ENCODE data around the gene WDR70. TPM values are rescaled to one million over a fixed set of nuclear protein-coding genes. Genes with fewer than 3 reads are reported as not detected.
"Not testable (repeated sequence)": the region's sequence is repeated elsewhere in the genome, so short reads cannot be mapped to it uniquely, and the experiment has no call there.

The WDR70 gene
- total RNA-seq, 1 experiment from 2014 or later = 35.6 TPM

GRCh38 chr5:37777432-37778130, 398.5 kb downstream of the WDR70 start:
- Histone ChIP-seq H3K79me2 (ENCODE audit: low read length) (no peaks in the 10 kb centered on the region), H2AFZ (ENCODE audit: low read length) (no peak overlapping the region)

GRCh38 chr5:37781409-37781808, 402.3 kb downstream of the WDR70 start:
- H3K79me2 ChIP-seq (ENCODE audit: low read length); H3K4me1 ChIP-seq (ENCODE audit: low read length); H3K27me3 ChIP-seq (ENCODE audit: low read length); H3K27ac ChIP-seq (ENCODE audit: low read length); H3K9me2 ChIP-seq (replicated peaks; ENCODE audit: insufficient read depth, low read length); H4K20me1 ChIP-seq (ENCODE audit: insufficient read depth, low read depth, low read length); H3K4me2 ChIP-seq (ENCODE audit: low read depth, low read length, poor library complexity, severe bottlenecking); H3K4me3 ChIP-seq (ENCODE audit: low read length); H3K9me3 ChIP-seq (ENCODE audit: low read length); H3K36me3 ChIP-seq (ENCODE audit: insufficient read depth, low read length); H2AFZ ChIP-seq (ENCODE audit: low read length); DNase-seq; H3K9ac ChIP-seq (ENCODE audit: low read length): not testable (repeated sequence)

More at GRCh38 chr5:37777432-37778130, 398.5 kb downstream of the WDR70 start:
- Histone ChIP-seq H3K4me2 (ENCODE audit: low read depth, low read length, poor library complexity, severe bottlenecking) (no peak overlapping the region), H3K27me3 (ENCODE audit: low read length) (no peaks in the 10 kb centered on the region), H4K20me1 (ENCODE audit: insufficient read depth, low read depth, low read length) (no peaks in the 10 kb centered on the region), H3K9ac (ENCODE audit: low read length) (no peak overlapping the region), H3K4me1 (ENCODE audit: low read length) (no peaks in the 10 kb centered on the region), H3K4me3 (ENCODE audit: low read length) (no peak overlapping the region), H3K9me2 (replicated peaks; ENCODE audit: insufficient read depth, low read length) (no peaks in the 10 kb centered on the region), H3K36me3 (ENCODE audit: insufficient read depth, low read length) (no peaks in the 10 kb centered on the region), H3K27ac (ENCODE audit: low read length) (no peak overlapping the region), H3K9me3 (ENCODE audit: low read length) (peaks cover 8% of the 10 kb centered on the region)
- DNase-seq = no peak

GRCh38 chr5:37786416-37786815, 407.3 kb downstream of the WDR70 start:
- Histone ChIP-seq H3K9me2 (replicated peaks; ENCODE audit: insufficient read depth, low read length) (no peaks in the 10 kb centered on the region), H2AFZ (ENCODE audit: low read length) (no peak overlapping the region), H3K4me2 (ENCODE audit: low read depth, low read length, poor library complexity, severe bottlenecking) (no peak overlapping the region), H3K9ac (ENCODE audit: low read length) (no peak overlapping the region), H3K27ac (ENCODE audit: low read length) (no peak overlapping the region), H3K4me3 (ENCODE audit: low read length) (no peak overlapping the region), H4K20me1 (ENCODE audit: insufficient read depth, low read depth, low read length) (no peaks in the 10 kb centered on the region), H3K4me1 (ENCODE audit: low read length) (peaks cover 4% of the 10 kb centered on the region), H3K27me3 (ENCODE audit: low read length) (no peaks in the 10 kb centered on the region), H3K79me2 (ENCODE audit: low read length) (no peaks in the 10 kb centered on the region), H3K36me3 (ENCODE audit: insufficient read depth, low read length) (no peaks in the 10 kb centered on the region), H3K9me3 (ENCODE audit: low read length) (no peaks in the 10 kb centered on the region)
- no peak for DNase-seq

GRCh38 chr5:37786862-37787519, 407.9 kb downstream of the WDR70 start:
- no peaks in the 10 kb centered on the region for H3K36me3 ChIP-seq (ENCODE audit: insufficient read depth, low read length)
- no peak overlapping the region for H3K9ac ChIP-seq (ENCODE audit: low read length)
- no peaks in the 10 kb centered on the region for H3K9me2 ChIP-seq (replicated peaks; ENCODE audit: insufficient read depth, low read length)
- no peak for DNase-seq
- no peak overlapping the region for H2AFZ ChIP-seq (ENCODE audit: low read length)
- H3K79me2 ChIP-seq (ENCODE audit: low read length) = no peaks in the 10 kb centered on the region
- H3K27me3 ChIP-seq (ENCODE audit: low read length) = no peaks in the 10 kb centered on the region
- H4K20me1 ChIP-seq (ENCODE audit: insufficient read depth, low read depth, low read length) = no peaks in the 10 kb centered on the region
- no peak overlapping the region for H3K27ac ChIP-seq (ENCODE audit: low read length)
- no peak overlapping the region for H3K4me2 ChIP-seq (ENCODE audit: low read depth, low read length, poor library complexity, severe bottlenecking)
- H3K4me3 ChIP-seq (ENCODE audit: low read length) = no peak overlapping the region
- H3K4me1 ChIP-seq (ENCODE audit: low read length) = peaks cover 4% of the 10 kb centered on the region
- no peaks in the 10 kb centered on the region for H3K9me3 ChIP-seq (ENCODE audit: low read length)

GRCh38 chr5:37787742-37788141, 408.6 kb downstream of the WDR70 start:
- no peaks in the 10 kb centered on the region for H3K9me2 ChIP-seq (replicated peaks; ENCODE audit: insufficient read depth, low read length)
- H3K9me3 ChIP-seq (ENCODE audit: low read length) = no peaks in the 10 kb centered on the region
- no peaks in the 10 kb centered on the region for H3K27me3 ChIP-seq (ENCODE audit: low read length)
- no peak overlapping the region for H3K27ac ChIP-seq (ENCODE audit: low read length)
- no peak overlapping the region for H3K4me2 ChIP-seq (ENCODE audit: low read depth, low read length, poor library complexity, severe bottlenecking)
- no peak overlapping the region for H2AFZ ChIP-seq (ENCODE audit: low read length)
- H3K36me3 ChIP-seq (ENCODE audit: insufficient read depth, low read length) = no peaks in the 10 kb centered on the region
- H3K4me1 ChIP-seq (ENCODE audit: low read length) = peaks cover 4% of the 10 kb centered on the region
- no peak for DNase-seq
- H4K20me1 ChIP-seq (ENCODE audit: insufficient read depth, low read depth, low read length) = no peaks in the 10 kb centered on the region
- no peak overlapping the region for H3K9ac ChIP-seq (ENCODE audit: low read length)
- H3K79me2 ChIP-seq (ENCODE audit: low read length) = no peaks in the 10 kb centered on the region
- H3K4me3 ChIP-seq (ENCODE audit: low read length) = no peak overlapping the region

- H3K9ac ChIP-seq (ENCODE audit: low read length) = no peak overlapping the region
- no peak for DNase-seq
- no peaks in the 10 kb centered on the region for H3K79me2 ChIP-seq (ENCODE audit: low read length)
- no peak overlapping the region for H3K4me2 ChIP-seq (ENCODE audit: low read depth, low read length, poor library complexity, severe bottlenecking)
- H3K4me1 ChIP-seq (ENCODE audit: low read length) = peaks cover 4% of the 10 kb centered on the region
- H3K27me3 ChIP-seq (ENCODE audit: low read length) = no peaks in the 10 kb centered on the region
- H4K20me1 ChIP-seq (ENCODE audit: insufficient read depth, low read depth, low read length) = no peaks in the 10 kb centered on the region
- no peak overlapping the region for H3K4me3 ChIP-seq (ENCODE audit: low read length)
- no peak overlapping the region for H2AFZ ChIP-seq (ENCODE audit: low read length)
- no peaks in the 10 kb centered on the region for H3K9me3 ChIP-seq (ENCODE audit: low read length)
- no peak overlapping the region for H3K27ac ChIP-seq (ENCODE audit: low read length)
- no peaks in the 10 kb centered on the region for H3K9me2 ChIP-seq (replicated peaks; ENCODE audit: insufficient read depth, low read length)
- H3K36me3 ChIP-seq (ENCODE audit: insufficient read depth, low read length) = no peaks in the 10 kb centered on the region
Measured at GRCh38 chr5:37789991-37790390, 410.9 kb downstream of the WDR70 start.

GRCh38 chr5:37791321-37791720, 412.2 kb downstream of the WDR70 start:
- Histone ChIP-seq H3K9ac (ENCODE audit: low read length) (no peak overlapping the region), H3K36me3 (ENCODE audit: insufficient read depth, low read length) (no peaks in the 10 kb centered on the region), H3K9me2 (replicated peaks; ENCODE audit: insufficient read depth, low read length) (no peaks in the 10 kb centered on the region), H3K27me3 (ENCODE audit: low read length) (no peaks in the 10 kb centered on the region), H3K4me2 (ENCODE audit: low read depth, low read length, poor library complexity, severe bottlenecking) (no peak overlapping the region), H2AFZ (ENCODE audit: low read length) (no peak overlapping the region), H3K79me2 (ENCODE audit: low read length) (no peaks in the 10 kb centered on the region), H3K4me3 (ENCODE audit: low read length) (no peak overlapping the region), H3K27ac (ENCODE audit: low read length) (no peak overlapping the region), H3K4me1 (ENCODE audit: low read length) (peaks cover 4% of the 10 kb centered on the region), H4K20me1 (ENCODE audit: insufficient read depth, low read depth, low read length) (no peaks in the 10 kb centered on the region), H3K9me3 (ENCODE audit: low read length) (no peaks in the 10 kb centered on the region)
- no peak for DNase-seq

- no peak overlapping the region for H3K4me2 ChIP-seq (ENCODE audit: low read depth, low read length, poor library complexity, severe bottlenecking)
Measured at GRCh38 chr5:37792975-37793631, 414.0 kb downstream of the WDR70 start.

More at GRCh38 chr5:37792975-37793631, 414.0 kb downstream of the WDR70 start:
- Histone ChIP-seq H3K79me2 (ENCODE audit: low read length) (no peaks in the 10 kb centered on the region), H2AFZ (ENCODE audit: low read length) (no peak overlapping the region), H3K4me3 (ENCODE audit: low read length) (no peak overlapping the region), H3K9me3 (ENCODE audit: low read length) (no peaks in the 10 kb centered on the region), H3K36me3 (ENCODE audit: insufficient read depth, low read length) (no peaks in the 10 kb centered on the region), H3K27me3 (ENCODE audit: low read length) (no peaks in the 10 kb centered on the region), H3K9me2 (replicated peaks; ENCODE audit: insufficient read depth, low read length) (no peaks in the 10 kb centered on the region), H3K9ac (ENCODE audit: low read length) (no peak overlapping the region), H4K20me1 (ENCODE audit: insufficient read depth, low read depth, low read length) (no peaks in the 10 kb centered on the region), H3K4me1 (ENCODE audit: low read length) (peaks cover 4% of the 10 kb centered on the region), H3K27ac (ENCODE audit: low read length) (no peak overlapping the region)
- DNase-seq = no peak

Measured in Karpas-422 (cell line).